Cardiac septum (tissue), 1 donor: ENCODE data around the gene POU3F3. TPM values are rescaled to one million over a fixed set of nuclear protein-coding genes. Genes with fewer than 3 reads are reported as not detected.

Experiments used
- DNase-seq: peaks from one replicate; pipeline ENCODE4 v3.0.0-alpha.2; 2020; ENCODE audit warnings: low spot score
- intact Hi-C: fragments of 100-400 bp; cut with DNase I; formaldehyde crosslinking; loops from one replicate; pipeline ENCODE4 v1.14.0; 2022
- total RNA-seq: library from RNA; stranded (reverse); fragmentation: NEBNext Ultra II Directional; extraction: Animal tissue kit (Norgen Biotek cat#: 25700); gene quantifications from one replicate; pipeline ENCODE4 v1.2.1, GENCODE V29; 2021
- donor health status: DM: no; HTN: no; CAD: no.

The POU3F3 gene
- total RNA-seq, 1 donor from 2014 or later: 0.11 TPM

DNA sequence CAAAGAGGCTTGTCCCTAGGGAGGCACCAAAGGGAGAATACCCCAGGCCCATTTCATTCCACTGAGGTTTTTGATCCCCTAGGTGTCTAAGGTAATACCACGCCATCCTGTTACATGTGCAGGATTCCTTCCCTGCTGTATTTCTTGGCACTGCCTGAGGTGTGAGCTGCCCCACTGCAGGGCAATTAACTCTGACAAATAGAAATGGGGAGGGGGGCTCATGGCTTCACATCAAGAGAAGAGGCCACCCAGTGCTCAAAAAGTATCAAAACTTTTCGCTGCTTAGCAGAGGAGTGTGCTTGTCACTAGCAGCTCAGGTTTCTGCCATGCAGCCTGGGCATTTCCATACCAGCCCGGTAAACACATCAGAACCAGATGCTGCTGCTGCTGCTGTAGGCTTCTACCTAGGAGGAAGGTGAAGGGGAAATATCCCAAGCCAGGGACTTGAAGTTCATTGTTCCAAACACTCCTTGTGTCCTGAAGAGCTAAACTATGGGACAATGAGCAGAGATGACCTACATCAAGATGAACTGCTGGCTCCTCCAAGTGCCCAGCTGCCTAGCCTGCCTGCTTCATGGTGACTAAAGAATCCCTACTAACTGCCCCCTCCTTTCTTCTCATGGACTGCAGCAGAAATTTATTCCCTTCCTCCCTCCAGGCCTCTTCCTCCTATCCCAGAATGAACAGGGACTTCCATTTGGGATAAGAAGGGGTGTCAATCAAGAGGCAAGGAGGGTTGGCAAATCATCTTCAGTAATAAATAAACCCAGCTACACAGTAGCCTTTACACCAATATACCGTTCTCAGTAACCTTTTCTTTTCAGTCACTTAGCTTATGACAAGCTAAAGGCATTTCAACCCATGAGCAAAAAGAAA is 16.4 kb downstream of the POU3F3 start:
- DNase-seq: no peak
- intact Hi-C loops: no loop called here

DNA sequence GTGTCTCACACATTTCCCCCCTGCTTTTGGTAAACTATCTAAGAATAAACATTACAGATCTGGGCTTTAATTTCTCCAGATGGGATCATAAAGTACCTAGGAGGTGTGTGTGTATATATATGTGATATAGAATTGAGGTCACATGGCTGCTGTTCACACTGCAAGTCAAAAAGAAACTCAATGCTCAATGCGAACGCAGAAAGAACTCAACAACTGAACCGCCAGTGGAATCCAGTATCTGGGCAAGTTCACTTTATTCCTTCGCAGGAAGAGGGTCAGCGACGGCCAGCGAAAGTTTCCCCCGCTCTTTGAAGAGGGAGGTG is 17.7 kb downstream of the POU3F3 start:
- intact Hi-C loops: no loop called here
- DNase-seq: no peak

DNA sequence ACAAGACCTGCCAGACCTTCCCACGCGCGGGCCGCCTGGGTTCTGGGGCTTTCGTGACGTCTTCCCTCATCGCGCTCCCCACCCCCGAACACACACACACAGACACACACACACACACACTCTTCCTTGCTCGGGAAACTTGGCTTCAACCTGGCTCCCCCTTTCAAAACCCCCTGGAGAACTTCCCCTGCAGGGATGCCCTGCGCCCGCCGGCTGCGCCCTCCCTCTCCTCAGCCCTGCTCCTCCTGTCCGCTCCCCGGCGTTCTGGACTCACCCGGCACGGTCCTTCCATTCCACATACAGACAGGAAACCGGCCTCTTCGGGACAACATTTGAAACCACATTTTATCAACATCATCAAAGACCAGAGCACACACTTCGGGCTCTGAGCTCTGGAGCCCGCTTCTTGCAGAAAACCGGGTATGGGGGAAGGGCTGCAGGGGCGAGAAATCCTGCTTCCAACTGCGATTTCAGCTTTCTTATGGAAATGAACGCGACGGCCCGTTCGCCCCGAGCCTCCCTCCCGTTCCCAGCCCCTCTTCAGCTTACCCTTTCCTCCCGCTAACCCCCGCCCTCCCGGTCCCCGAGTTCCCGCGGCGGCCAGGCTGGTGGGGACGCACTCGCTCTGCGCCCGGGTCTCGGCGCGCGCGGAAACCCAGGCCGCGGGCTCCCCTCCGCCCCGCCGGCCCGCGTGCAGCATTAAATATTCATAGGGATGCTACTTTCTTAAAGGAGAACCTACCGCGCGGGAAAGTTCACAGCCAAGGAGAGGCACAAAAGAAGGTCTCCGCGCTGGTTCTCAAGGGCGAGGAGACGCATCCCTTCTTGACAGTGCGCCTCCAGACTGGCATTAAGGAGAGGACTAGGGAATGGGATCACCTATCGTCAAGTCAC is 18.3 kb downstream of the POU3F3 start:
- no peak for DNase-seq
- intact Hi-C loops: no loop called here

DNA sequence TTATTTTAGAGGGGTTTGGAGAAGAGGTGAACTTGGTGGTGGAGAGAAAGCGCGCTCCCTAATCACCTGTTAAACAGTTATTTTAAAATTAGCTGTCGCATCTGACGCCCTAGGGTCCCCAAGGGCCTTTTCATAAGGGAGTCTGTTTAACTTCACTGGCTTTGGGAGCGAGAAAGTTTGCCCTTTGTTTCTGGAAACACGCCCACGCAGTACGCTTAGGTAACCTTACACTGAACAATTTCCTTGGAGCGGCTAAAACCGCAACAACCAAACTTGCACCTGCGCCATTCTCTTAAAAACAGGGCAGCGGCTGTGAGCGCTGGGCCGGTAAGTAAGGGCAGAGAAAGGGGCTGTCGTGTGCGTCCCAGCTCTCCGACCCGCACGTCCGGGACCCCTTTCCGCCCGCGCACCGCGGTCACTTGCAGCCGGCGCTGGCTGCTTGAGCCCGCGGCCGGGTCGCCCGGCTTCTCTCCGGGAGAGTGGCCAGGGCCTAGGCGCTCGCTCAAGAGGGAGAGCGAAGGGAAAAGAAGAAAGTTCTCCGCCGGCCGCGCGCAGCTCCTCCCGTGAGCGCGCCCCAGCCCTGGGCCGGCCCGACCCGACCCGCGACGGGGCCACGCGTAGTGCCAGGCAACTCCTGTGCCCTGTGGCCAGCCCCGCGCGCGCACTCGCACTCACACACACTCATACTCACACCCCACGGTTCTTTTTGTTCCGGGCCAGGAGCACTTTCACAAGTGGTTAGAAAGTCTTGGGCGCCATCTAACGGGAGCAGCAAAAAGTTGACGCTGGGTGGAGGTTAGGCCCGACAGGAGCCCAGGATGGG is 19.2 kb downstream of the POU3F3 start:
- intact Hi-C loops: no loop called here
- DNase-seq: no peak

DNA sequence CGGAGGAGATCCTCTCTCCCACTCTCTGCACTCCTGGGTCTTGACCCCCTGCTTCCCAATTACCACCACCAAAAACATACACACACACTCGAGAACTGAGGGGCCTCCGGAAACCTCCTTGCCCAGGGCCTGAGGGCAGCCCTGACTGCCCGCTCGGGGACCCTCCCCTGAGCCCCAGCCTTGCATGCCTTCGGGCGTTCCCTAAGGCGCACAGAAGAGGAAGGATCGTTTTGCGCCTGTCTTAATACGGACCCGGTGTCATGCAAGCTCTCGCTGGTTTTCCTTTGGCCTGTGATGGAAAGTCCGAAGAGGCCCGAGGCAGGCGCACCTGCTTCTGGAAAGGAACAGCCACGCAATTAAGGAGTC is 19.8 kb downstream of the POU3F3 start:
- no peak for DNase-seq
- intact Hi-C loops: no loop called here

DNA sequence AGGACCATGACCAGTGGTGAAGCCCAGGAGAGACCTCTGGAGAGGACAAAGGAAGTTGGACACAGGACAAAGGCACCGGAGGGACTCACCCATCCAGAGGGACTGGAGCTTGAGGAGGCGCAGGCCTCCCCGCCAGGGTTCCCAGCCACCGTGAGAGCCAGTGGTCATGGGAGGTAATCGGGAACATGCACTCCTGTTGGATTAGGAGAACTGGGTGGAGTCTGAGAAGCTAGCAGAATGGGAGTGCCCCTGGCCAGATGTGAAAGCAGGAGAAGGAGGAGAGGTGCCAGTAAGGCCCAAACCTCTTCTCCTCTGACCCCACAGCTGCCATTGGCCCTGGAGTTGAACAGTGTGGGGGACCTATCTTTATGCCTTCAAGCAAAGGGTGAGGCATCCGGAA is 20.3 kb downstream of the POU3F3 start:
- intact Hi-C loops: no loop called here
- no peak for DNase-seq

DNA sequence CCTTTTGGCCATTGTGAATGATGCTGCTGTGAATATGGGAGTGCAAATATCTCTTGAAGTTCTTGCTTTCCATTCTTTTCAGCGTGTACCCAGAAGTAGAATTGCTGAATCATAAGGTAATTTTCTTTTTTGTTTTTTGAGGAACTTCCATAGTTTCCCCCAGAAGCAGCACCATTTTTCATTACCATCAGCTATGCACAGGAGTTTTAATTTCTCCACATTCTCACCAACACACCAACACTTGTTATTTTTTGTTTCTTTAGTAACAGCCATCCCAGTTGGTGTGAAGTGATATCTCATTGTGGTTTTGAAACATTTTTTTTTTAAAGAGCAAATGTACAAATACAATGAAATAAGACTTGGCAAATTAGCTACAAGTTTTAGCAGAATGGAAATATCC is 21.3 kb downstream of the POU3F3 start:
- no peak for DNase-seq
- intact Hi-C loops: no loop called here

DNA sequence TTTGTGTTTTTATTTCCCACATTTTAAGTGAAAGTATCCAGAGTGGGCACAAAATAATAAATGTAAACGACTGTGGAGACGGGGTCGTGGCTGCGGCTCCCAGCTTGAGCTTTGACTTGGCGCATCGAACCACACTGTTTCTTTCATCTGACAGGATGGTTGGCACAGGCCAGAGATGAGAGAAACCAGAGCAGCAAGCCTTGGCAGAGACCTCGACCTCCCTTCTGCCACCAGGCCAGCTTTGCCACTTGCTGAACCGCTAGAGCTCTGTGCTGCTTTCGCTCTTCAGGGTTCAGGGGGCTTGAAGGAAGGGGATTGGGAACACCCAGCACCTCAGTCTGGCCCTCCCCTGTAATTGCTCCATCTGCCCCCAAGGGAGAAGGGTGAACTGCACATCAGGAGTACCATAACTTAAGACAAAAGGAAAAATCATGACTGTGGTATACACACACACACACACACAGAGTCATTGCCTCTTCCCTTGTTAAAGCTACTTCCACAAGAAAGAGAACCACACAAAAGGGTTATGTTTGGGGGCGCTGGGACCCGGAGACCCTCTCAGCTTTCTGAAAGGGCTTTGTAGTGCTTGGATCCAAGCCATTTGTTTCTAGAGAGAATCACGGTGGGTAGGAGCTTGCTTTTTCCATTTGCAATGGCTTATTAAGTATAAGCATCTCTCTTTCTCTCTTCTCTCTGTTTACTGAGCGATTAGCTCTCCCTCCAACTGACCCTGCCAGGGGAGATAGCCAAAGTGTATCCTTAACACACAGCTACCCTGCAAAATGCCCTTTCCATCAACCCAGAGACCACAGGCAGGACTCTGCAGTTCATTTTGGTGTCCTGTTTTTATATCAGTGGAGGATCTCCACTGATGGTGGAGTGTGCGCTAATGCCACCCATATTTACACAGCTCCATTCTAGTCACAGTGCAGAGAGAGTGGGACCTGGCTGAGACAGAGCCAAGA is 23.0 kb downstream of the POU3F3 start:
- no peak for DNase-seq
- intact Hi-C loops: no loop called here

DNA sequence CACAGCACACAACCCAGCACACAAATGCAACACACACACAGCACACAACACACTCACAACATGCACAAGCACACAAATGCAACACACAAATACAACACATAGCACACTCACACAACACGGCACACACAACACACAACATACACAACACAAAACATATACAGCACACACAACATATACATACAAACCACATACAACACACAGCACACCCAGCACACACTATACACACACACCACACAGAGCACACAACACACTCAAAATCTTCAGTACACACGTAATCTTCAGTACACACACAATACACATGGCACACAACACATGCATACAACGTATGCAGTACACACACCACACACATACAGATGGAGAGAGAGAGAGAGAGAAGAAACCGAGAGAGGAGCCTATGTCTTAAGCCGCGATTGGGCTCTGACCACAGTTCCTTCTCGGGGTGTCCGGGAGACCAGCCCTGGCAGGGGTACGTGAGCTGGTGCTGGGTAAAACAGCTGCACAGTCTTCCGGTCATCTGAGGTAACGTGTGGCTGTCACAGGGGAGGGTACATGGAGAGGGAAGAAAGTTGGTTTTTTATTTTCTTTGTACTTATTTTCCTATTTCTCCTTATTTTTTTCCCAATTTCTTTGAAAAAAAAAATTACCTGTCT is 25.1 kb downstream of the POU3F3 start:
- DNase-seq: no peak
- intact Hi-C loops: no loop called here

DNA sequence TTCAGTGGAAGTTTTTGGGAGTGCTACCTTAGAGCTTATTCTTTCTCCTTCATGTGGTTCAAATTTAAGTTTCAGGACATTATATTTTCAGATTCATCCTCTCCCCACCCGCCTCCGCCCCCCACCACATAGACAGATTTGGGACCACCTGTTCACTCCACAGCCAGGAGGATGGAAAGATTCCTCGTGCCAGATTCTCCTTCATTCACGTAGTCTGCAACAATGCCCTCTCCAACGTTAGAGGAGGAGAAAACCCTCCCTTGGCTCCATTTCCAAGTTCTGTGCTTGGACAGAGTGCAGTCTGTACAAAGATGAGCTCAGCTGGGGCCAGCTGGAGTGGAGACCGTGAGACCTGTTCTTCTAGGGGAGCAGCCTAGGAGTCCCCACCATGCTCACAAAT is 26.2 kb downstream of the POU3F3 start:
- DNase-seq: no peak
- intact Hi-C loops: no loop called here

DNA sequence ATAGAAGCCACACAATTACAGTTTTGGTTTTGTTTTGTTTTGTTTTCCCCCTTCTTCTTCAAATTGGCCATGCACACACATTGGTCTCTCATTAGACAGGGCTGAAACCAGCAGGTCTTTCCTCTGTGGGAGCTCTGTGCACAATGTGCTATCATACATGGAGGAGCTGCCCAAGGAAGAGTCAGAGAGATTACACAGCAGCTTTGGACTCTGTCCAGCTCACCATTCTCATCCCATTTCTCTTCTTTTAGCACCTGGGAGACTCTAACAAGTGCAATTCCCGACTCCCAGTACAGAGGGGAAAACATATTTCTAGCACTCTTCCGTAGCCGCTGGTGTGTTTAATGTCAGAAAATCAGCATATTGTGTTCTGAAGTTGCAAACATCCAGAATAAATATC is 29.4 kb downstream of the POU3F3 start:
- no peak for DNase-seq
- intact Hi-C loops: no loop called here

DNA sequence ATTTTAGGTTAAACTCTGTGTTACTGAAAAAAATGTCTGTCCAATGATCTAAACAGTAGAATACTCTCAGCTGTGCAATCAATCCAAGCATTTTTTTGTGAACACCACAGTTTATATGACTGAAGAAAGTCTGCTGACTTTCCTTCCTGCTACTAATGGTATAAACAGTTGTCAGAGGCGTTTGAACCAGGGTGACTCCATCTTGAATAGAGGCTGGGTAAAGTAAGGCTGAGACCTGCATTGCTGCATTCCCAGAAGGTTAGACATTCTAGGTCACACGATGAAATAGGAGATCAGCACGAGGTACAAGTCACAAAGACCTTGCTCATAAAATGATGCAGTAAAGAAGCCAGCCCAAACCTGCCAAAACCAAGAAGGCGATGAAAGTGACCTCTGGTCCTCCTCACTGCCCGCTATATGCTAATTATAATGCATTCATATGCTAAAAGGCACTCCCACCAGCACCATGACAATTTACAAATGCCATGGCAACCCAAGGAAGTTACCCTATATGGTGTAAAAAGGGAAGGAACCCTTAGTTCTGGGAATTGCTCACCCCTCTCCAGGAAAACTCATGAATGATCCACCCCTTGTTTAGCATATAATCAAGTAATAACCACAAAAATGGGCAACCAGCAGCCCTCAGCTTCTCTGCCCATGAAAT is 31.3 kb downstream of the POU3F3 start:
- DNase-seq: no peak
- intact Hi-C loops: no loop called here

DNA sequence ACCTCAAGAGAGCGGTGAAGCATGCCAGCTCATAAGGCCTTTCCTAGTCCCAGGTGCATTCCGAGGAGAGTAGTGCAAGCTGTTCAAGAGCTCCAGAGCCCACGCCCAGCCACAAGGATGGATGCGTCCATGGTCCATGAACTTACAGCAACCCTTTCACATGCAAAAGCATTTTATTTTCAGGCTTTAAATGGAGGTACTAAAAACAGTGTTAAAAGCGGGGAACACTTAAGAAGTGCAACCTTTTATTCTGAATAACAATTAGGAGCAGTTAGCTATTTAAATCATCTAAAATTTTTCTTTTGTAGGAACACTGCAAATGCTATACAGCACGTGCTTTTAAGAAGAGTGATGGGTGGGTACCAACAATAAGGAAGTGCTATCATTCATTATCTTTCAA is 33.8 kb downstream of the POU3F3 start:
- no peak for DNase-seq

DNA sequence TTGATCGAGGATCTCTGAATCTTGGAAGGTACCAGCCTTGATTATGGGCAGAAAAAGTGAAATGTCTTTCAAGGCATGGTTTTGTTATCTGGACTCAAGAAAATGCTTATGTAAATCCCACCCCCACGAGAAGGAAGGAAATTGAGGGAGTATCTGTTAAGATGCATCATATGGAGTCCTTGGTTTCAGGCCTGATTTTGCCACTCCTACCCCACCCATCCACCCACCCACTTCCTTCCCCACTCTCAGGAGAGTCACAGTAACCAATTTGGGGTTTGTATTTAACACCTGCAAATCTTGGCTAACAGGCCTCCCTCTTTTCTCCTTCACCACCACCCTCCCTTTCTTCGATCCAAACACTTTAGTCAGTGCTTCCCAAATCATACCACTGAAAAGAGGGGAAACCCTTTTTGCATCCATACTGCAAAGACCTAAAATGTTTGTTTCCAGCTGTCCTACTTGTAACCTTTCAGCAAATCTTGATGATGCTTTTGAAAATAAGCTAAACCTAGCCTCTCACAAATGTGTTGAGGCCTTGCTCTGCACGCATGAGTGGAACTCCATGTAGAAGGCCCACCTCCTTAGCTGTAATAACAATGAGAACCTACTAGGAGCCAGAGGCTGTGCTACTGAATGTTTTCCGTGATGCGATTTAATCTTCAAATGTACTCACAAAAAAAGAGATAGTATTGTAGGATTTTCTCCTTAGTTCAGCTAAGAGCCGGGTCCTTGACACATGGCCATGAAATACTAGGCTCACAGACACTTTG is 34.8 kb downstream of the POU3F3 start:
- intact Hi-C loops: no loop called here
- DNase-seq: no peak

More for the DNA sequence above, 33.8 kb downstream of the POU3F3 start:
- intact Hi-C loops: no loop called here

DNA sequence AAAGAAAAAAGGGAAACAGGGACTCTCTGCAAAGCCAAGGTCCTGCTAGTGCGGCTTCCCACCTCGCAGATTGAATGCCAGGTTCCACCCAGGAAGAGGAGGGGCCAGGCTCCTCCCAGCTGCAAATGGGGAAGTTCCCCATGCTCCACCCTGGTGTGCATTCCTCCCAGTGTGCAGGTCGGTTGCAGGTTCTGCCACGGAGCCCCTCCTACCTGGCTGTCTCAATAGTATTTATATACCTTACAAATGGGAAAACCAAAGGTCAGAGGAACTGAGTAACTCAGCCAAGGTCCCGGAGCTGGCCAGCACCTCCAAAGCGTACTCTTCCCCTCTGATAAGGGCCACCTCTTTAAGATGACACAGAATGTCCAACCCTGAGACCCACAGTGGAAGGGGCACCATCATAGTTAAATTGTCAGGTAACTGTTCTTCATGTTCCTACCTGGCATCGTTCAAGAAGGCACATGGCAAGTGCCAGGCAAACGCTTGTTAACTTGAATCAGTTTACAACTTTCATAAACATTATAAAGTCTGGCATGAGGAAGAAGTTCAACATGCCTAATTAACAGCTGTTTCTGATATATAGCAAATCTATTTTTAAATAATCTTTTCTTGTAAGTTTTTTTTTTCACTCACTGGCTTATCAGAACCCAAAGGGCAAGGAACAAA is 35.5 kb downstream of the POU3F3 start:
- DNase-seq: no peak
- intact Hi-C loops: no loop called here

DNA sequence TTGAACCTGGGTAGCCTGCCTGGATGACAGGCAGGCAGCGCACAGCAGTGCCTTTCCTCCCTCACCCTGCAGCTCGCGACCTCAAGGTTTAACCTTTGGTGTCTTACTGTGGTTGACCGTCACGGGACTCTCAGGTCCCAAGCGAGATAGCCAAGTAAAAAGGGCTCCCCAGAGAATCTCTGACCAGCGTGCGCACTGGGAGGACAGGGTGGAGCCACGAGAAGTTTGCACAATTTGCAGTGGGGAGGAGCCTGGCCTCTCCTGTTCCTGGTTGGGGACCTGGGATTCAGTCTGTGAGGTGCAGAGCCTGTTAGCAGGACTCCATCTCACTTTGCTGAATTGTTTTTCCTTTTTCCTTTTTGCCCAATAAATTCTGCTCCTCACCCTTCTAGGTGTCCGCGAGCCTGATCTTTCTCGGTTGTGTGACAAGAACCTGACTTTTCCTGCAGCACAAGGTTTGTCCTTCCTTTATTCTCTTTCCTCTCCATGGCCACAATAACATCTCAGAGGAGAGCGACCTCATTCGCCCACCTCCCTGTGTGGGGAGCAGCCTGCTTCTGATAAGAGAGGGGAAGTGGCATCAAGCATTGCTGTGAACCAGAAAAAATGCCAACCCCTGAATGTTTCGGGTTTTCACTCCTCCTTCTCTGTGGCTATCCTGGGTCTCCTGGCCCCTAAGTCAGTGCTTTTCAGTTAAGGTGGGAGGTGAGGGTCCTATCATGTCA is 36.2 kb downstream of the POU3F3 start:
- intact Hi-C loops: no loop called here
- no peak for DNase-seq
